Small intestine (tissue), 7 donors: Measurements from ENCODE around the gene OTOS. TPM values are rescaled to one million over a fixed set of nuclear protein-coding genes. Genes with fewer than 3 reads are reported as not detected.

ENCODE experiments used
- DNase-seq, 2 donors: peaks; one replicate each; pipeline versions ENCODE4 v3.0.0 to v3.0.0-alpha.2; 2013
- FAIRE-seq: peaks from 2 replicates; lab custom pipeline; 2012; peaks lifted over from hg19 to GRCh38; lab: Jason Lieb, UNC
- H3K27ac ChIP-seq, 3 donors: one replicate each; pipeline ENCODE4 v1.5.1; 2013; ENCODE audit warnings: low read length in 2 of 3, mild to moderate bottlenecking in 2 of 3, control low read depth in 1 of 3, inconsistent platforms in 1 of 3, low read depth in 1 of 3, moderate library complexity in 1 of 3
- H3K27me3 ChIP-seq, 3 donors: one replicate each; pipeline ENCODE4 v1.6.1; 2013; ENCODE audit warnings: low read length in 3 of 3, inconsistent platforms in 1 of 3; ENCODE audit not compliant: control insufficient read depth in 3 of 3, insufficient read depth in 3 of 3
- H3K36me3 ChIP-seq, 3 donors: one replicate each; pipeline ENCODE4 v1.6.1; 2013; ENCODE audit warnings: low read length in 3 of 3, inconsistent platforms in 1 of 3, low read depth in 1 of 3, mild to moderate bottlenecking in 1 of 3, moderate library complexity in 1 of 3; ENCODE audit not compliant: control insufficient read depth in 3 of 3, insufficient read depth in 2 of 3
- H3K4me1 ChIP-seq, 3 donors: one replicate each; pipeline ENCODE4 v1.6.1; 2013; ENCODE audit warnings: low read length in 2 of 3, inconsistent platforms in 1 of 3, low read depth in 1 of 3, mild to moderate bottlenecking in 1 of 3, moderate library complexity in 1 of 3; ENCODE audit not compliant: control insufficient read depth in 3 of 3, insufficient read depth in 2 of 3
- H3K4me3 ChIP-seq, 3 donors: one replicate each; pipeline ENCODE4 v1.5.1; 2013; ENCODE audit warnings: low read length in 3 of 3, control low read depth in 1 of 3, inconsistent platforms in 1 of 3, low read depth in 1 of 3, mild to moderate bottlenecking in 1 of 3, moderate library complexity in 1 of 3
- H3K9me3 ChIP-seq, 2 donors: one replicate each; pipeline ENCODE4 v1.6.1; 2013; ENCODE audit warnings: low read depth in 1 of 2, low read length in 1 of 2; ENCODE audit not compliant: control insufficient read depth in 2 of 2, insufficient read depth in 1 of 2
- WGBS, 3 donors: extraction: QIAGEN DNeasy Blood & Tissue Kit; methylation state at CpG; one replicate each; pipeline ENCODE4 v1.1.7; 2013; 5-methylcytosine and 5-hydroxymethylcytosine counted together
- polyA plus RNA-seq, 4 donors: library from polyadenylated mRNA; stranded (reverse) in 3 of 4; unstranded in 1 of 4; fragments of 200-250 nt in 3 of 4; fragments of 120-200 nt in 1 of 4; gene quantifications; one replicate each; pipeline versions ENCODE4 v1.2.1 to v1.2.3, GENCODE V29; 2013
- donor health status: healthy with polysubstance abuse.
- donor health status: control.
- donor health status: control.
- donor health status: Bipolar disorder and iron deficiency.
- donor health status: healthy.

OTOS gene
- polyA plus RNA-seq, 4 donors = not detected

DNA sequence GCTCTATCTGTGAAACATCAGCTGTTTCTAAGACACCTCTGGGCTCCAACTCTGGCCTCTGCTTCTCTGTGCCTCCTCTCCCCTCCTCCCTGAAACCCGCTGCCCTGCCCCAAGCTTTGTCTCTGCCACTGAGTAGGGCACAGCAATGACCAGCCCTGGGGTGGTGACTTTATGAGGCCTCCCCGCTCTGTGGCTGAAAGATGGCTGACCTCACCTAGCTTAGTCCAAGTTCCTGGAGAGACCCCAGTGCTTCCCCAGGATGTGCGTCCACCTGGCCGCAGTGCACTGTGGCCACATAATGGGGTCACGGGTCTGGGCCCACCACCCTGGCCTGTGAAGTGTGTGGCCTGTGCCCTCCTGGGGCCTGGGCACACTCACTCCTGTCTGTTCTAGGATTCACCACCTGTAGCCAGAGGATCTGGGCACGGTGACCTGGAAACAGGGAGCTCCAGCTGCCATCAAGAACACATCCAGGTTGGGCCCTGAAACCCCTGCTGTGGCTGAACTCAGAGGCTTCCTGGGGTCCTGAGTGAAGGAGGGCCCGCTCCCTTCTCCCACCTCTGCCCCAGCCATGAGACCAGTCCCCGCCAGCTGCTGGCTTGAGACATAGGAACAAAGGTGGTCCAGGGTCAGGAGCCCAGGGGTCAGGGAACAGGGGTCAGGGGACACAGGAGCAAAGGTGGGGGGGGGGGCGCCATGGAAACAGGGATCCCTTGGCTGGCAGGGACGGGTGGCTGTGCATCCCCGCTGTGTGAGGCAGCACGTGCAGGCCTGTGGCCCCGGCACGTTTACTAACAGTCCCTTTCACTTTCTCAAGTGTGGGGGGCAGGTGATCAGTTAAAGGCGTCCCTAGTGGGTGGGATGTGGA lies 29.3 kb upstream of the OTOS start:
- WGBS, 3 donors = 66 to 77% (median 76%) methylated on average over 15 of the region's 15 CpGs
- FAIRE-seq (no peak), DNase-seq (no peak)
- Histone ChIP-seq H3K4me1 (no peaks in the 10 kb centered on the region), H3K36me3 (no peaks in the 10 kb centered on the region), H3K4me3 (no peak overlapping the region), H3K27me3 (no peaks in the 10 kb centered on the region), H3K9me3 (no peaks in the 10 kb centered on the region), H3K27ac (no peak overlapping the region)

DNA sequence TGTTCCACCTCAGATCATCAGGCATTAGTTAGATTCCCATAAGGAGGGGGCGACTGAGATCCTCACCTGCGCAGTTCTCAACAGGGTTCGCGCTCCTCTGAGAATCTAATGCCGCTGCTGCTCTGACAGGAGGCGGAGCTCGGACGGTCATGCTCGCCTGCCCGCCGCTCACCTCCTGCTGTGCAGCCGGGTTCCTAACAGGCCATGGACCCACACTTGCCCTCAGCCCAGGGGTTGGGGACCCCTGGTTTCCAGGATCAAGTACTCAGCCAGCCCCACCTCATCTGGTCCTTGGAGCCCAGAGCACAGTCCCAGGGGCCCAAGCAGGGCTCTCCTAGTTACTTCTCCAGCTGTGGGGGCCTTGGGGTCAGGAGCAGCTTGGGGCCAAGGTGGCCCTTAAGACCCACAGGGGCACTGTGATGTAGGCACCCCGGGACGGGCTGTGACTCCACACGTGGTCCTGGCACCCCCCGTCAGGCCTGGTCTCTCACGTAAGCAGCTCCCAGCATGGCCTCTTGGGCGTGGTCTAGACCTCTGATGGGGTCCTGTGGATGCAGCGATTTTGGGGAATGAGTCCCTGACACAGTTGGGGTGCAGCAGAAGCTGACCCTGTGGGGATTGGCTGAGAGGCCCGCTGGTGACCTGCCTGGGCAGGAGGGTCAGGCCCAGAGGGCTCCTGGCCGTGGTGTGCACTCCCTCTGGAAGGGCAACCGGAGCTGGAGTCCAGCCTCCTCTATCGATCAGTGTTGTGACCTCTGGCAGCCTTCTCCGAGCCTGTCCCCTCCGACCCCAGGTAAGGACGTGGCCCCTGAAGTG lies 28.3 kb upstream of the OTOS start:
- DNase-seq = no peak
- H3K27ac ChIP-seq = no peak overlapping the region
- H3K4me1 ChIP-seq = no peaks in the 10 kb centered on the region
- H3K36me3 ChIP-seq = no peaks in the 10 kb centered on the region
- no peak for FAIRE-seq
- no peak overlapping the region for H3K4me3 ChIP-seq
- 77 to 83% (median 80%) methylated on average over 26 of the region's 26 CpGs for WGBS, 3 donors
- H3K27me3 ChIP-seq = no peaks in the 10 kb centered on the region
- no peaks in the 10 kb centered on the region for H3K9me3 ChIP-seq

DNA sequence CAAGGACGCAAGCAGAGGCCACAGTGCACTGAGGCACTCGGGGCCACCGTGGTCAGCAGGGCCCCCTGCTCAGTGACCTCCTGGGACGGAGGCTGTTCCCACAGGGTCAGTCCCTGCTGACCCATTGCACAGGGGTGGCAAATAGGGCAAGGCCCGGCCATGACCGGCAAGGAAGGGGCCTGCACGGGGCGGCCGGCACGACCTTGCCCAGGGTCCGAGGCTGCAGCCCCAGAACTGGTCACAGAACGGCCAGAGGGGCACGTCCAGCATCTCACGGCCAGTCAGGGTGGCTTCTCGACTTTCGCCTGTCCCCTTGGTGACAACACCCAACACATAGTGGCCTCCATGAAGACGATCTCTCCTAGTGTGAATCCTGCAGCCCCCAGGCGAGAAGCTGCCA lies 27.6 kb upstream of the OTOS start:
- no peaks in the 10 kb centered on the region for H3K4me1 ChIP-seq
- no peaks in the 10 kb centered on the region for H3K36me3 ChIP-seq
- FAIRE-seq (no peak), DNase-seq (no peak)
- H3K27ac ChIP-seq = no peak overlapping the region
- no peaks in the 10 kb centered on the region for H3K9me3 ChIP-seq
- WGBS, 3 donors = 80 to 86% (median 81%) methylated on average over 18 of the region's 18 CpGs
- no peak overlapping the region for H3K4me3 ChIP-seq
- H3K27me3 ChIP-seq = no peaks in the 10 kb centered on the region

DNA sequence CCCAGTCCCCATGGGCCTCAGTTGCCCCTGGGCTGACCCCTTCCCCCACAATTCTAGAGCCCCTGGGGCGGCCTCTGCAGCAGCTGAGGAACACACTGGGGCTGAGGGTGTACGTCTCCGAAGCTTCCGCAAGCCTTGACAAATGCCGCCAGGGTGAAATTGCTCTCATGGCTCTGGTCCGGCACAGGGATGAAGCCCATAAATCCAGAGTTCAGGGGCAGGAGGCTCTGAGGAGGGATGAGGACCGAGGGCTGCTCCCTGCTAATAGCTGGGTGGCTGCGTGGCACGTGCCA lies 27.1 kb upstream of the OTOS start:
- no peaks in the 10 kb centered on the region for H3K36me3 ChIP-seq
- FAIRE-seq = no peak
- H3K4me1 ChIP-seq = no peaks in the 10 kb centered on the region
- no peak overlapping the region for H3K4me3 ChIP-seq
- no peaks in the 10 kb centered on the region for H3K27me3 ChIP-seq
- DNase-seq = no peak
- H3K27ac ChIP-seq = no peak overlapping the region
- WGBS, 3 donors = 80 to 83% (median 81%) methylated on average over 9 of the region's 9 CpGs
- no peaks in the 10 kb centered on the region for H3K9me3 ChIP-seq

DNA sequence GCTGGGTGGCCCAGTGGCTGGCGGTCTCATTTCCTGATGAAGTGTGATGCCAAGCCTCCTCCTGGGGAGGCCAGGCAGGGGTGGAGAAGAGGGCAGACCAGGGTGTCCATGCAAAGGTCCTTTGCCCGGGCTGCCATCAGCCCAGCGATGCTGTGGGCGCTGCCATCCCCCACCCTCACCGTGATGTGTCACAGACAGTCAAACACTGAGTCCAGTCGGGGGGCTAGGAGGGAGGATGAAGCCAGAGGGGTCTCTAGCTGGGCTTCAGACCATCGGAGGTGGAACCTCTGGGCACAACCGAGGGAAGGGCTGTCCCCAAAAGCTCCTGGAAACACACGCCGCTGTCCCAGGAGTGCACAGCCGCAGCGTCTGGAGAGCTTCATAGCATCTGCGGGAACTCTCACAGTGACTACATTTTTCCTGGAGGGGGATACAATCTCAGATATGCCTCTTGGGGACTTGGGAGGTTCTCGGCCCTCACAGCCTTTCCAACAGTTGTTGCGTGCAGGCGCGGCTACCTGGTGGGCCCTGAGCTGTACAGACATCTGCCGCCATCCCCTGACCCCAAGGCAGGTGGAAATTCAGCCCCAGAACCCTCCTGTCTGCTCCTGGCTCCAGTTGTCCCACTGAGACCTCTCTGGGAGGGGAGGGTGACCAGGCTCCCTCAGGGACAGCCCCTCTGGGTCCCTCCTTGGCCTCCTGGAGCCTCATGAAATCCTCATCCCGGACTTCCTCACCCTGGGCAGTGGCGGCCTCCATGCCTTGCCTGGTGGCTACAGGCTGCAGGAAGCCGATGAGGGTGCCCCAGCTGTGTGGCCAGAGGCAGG lies 26.5 kb upstream of the OTOS start:
- Histone ChIP-seq H3K4me1 (no peaks in the 10 kb centered on the region), H3K36me3 (no peaks in the 10 kb centered on the region), H3K4me3 (no peak overlapping the region), H3K9me3 (no peaks in the 10 kb centered on the region), H3K27ac (no peak overlapping the region), H3K27me3 (no peaks in the 10 kb centered on the region)
- 85 to 90% (median 85%) methylated on average over 21 of the region's 21 CpGs for WGBS, 3 donors
- FAIRE-seq (no peak), DNase-seq (no peak)

DNA sequence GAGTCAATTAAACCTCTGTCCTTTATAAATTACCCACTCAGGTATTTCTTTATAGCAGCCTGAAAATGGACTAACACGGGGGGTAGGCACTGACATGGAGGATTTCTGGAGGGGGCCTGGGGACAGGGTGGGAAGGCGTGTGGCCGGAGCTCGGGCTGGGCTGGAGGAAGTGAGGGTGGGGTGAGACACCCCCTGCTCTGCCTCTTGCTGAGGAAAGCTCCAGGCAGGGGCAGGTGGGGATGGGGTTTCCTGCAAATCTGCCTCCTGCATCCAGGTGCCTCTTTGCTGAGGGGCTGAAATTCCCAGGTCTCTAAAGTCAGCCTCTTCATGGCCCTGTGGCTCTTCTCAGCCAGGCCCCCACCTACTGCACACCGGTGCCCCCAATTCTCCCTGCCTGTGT lies 25.7 kb upstream of the OTOS start:
- Histone ChIP-seq H3K4me1 (no peaks in the 10 kb centered on the region), H3K27me3 (no peaks in the 10 kb centered on the region), H3K27ac (no peak overlapping the region), H3K4me3 (no peak overlapping the region), H3K36me3 (no peaks in the 10 kb centered on the region), H3K9me3 (no peaks in the 10 kb centered on the region)
- WGBS, 3 donors = 78 to 88% (median 84%) methylated on average over 5 of the region's 5 CpGs
- DNase-seq = no peak
- FAIRE-seq = no peak

DNA sequence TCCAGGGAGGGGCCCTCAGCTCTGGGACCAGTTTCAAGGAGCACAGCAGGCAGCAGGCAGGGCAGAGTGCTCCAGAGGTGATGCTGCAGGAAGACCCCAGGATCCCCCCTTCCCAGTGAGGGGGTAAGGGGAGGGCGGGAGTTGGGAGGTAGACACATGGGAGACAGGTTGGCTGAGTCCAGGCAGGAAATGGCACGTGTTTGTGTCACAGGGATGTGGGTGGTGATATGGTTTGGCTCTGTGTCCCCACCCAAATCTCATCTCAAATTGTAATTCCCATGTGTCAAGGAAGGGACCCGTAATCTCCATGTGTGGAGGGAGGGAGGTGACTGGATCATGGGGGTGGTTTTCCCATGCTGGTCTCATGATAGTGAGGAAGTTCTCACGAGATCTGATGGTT lies 25.2 kb upstream of the OTOS start:
- no peaks in the 10 kb centered on the region for H3K4me1 ChIP-seq
- H3K27me3 ChIP-seq = no peaks in the 10 kb centered on the region
- H3K36me3 ChIP-seq = no peaks in the 10 kb centered on the region
- DNase-seq = no peak
- no peak overlapping the region for H3K27ac ChIP-seq
- 49 to 58% (median 51%) methylated on average over 4 of the region's 4 CpGs for WGBS, 3 donors
- no peak overlapping the region for H3K4me3 ChIP-seq
- H3K9me3 ChIP-seq = no peaks in the 10 kb centered on the region
- no peak for FAIRE-seq

DNA sequence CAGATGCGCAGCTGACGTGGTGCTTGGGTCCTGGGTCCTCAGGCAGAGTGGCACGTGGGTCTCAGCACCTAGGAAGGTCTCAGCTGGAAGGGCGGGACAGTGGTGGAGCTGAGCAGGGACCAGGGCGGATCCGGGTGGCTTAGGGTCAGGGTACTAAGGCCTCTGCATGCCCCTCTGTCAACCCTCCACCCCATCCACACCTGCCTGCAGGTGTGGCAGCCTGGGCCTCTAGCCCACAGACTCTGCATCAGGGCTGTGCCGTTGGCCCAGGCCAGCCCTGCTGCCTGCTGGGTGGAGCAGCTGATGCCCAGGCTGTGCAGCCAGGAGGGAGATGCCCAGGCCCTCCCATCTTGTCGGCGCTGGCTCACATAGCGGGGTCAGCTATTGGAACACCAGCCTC lies 24.6 kb upstream of the OTOS start:
- H3K27ac ChIP-seq = no peak overlapping the region
- WGBS, 3 donors = 73 to 88% (median 78%) methylated on average over 10 of the region's 10 CpGs
- H3K27me3 ChIP-seq = no peaks in the 10 kb centered on the region
- H3K4me3 ChIP-seq = no peak overlapping the region
- no peaks in the 10 kb centered on the region for H3K9me3 ChIP-seq
- no peaks in the 10 kb centered on the region for H3K4me1 ChIP-seq
- FAIRE-seq = no peak
- no peaks in the 10 kb centered on the region for H3K36me3 ChIP-seq
- no peak for DNase-seq
